Memory B cell (primary cell): ENCODE data around the gene OBP2A.
"Not testable (repeated sequence)": the region's sequence is repeated elsewhere in the genome, so short reads cannot be mapped to it uniquely, and the experiment has no call there.

Experiments
- ATAC-seq: fragments of 150-1000 bp; cut with Tn5 transposase; 2 replicates; pipeline ENCODE4 v1.10.0; 2021; ENCODE audit warnings: low read depth, mild to moderate bottlenecking, moderate library complexity
- DNase-seq, 2 donors: peaks; one replicate each; pipeline ENCODE4 v3.0.0; 2022; ENCODE audit warnings: low spot score in 2 of 2
- H3K27ac Mint-ChIP-seq: one replicate; pipeline ENCODE4 v1.8.0; 2022; ENCODE audit warnings: mild to moderate bottlenecking, moderate library complexity, mixed read lengths
- H3K27me3 Mint-ChIP-seq: one replicate; pipeline ENCODE4 v1.8.0; 2022; ENCODE audit warnings: mixed read lengths
- H3K36me3 Mint-ChIP-seq: one replicate; pipeline ENCODE4 v1.8.0; 2022; ENCODE audit warnings: mild to moderate bottlenecking, mixed read lengths
- H3K4me1 Mint-ChIP-seq: one replicate; pipeline ENCODE4 v1.8.0; 2022; ENCODE audit warnings: mixed read lengths
- H3K4me3 Mint-ChIP-seq: one replicate; pipeline ENCODE4 v1.8.0; 2022; ENCODE audit warnings: mild to moderate bottlenecking, moderate library complexity, mixed read lengths
- H3K9me3 Mint-ChIP-seq: one replicate; pipeline ENCODE4 v1.8.0; 2022; ENCODE audit warnings: mixed read lengths

OBP2A gene

GRCh38 chr9:135528842-135529435 lies 17.0 kb upstream of the OBP2A start:
- not testable (repeated sequence) for H3K4me3 Mint-ChIP-seq, H3K9me3 Mint-ChIP-seq, DNase-seq, H3K27ac Mint-ChIP-seq, H3K4me1 Mint-ChIP-seq, H3K36me3 Mint-ChIP-seq, ATAC-seq, H3K27me3 Mint-ChIP-seq

GRCh38 chr9:135530146-135530545 lies 15.8 kb upstream of the OBP2A start:
- Mint-ChIP-seq H3K27ac (no peak overlapping the region), H3K4me1 (peaks cover 4% of the 10 kb centered on the region), H3K9me3 (peaks cover 2% of the 10 kb centered on the region), H3K27me3 (peaks cover 12% of the 10 kb centered on the region), H3K36me3 (no peaks in the 10 kb centered on the region), H3K4me3 (no peak overlapping the region)
- ATAC-seq (no peak), DNase-seq (no peak)

GRCh38 chr9:135531096-135531495 lies 14.8 kb upstream of the OBP2A start:
- no peaks in the 10 kb centered on the region for H3K36me3 Mint-ChIP-seq
- H3K27ac Mint-ChIP-seq: no peak overlapping the region
- no peak overlapping the region for H3K4me3 Mint-ChIP-seq
- H3K9me3 Mint-ChIP-seq: peaks cover 2% of the 10 kb centered on the region
- peaks cover 12% of the 10 kb centered on the region for H3K27me3 Mint-ChIP-seq
- no peak for ATAC-seq
- no peak for DNase-seq
- H3K4me1 Mint-ChIP-seq: peaks cover 4% of the 10 kb centered on the region

GRCh38 chr9:135533113-135533512 lies 12.8 kb upstream of the OBP2A start:
- Mint-ChIP-seq H3K4me1 (peaks cover 4% of the 10 kb centered on the region), H3K27me3 (peaks cover 14% of the 10 kb centered on the region), H3K36me3 (no peaks in the 10 kb centered on the region), H3K9me3 (peaks cover 1% of the 10 kb centered on the region), H3K27ac (no peak overlapping the region), H3K4me3 (no peak overlapping the region)
- DNase-seq (no peak), ATAC-seq (no peak)

GRCh38 chr9:135533674-135534073 lies 12.3 kb upstream of the OBP2A start:
- peaks cover 15% of the 10 kb centered on the region for H3K27me3 Mint-ChIP-seq
- no peak overlapping the region for H3K4me3 Mint-ChIP-seq
- ATAC-seq: no peak
- peaks cover 4% of the 10 kb centered on the region for H3K4me1 Mint-ChIP-seq
- H3K36me3 Mint-ChIP-seq: no peaks in the 10 kb centered on the region
- no peak for DNase-seq
- H3K27ac Mint-ChIP-seq: no peak overlapping the region
- H3K9me3 Mint-ChIP-seq: no peaks in the 10 kb centered on the region

- DNase-seq, H3K36me3 Mint-ChIP-seq, H3K4me1 Mint-ChIP-seq, H3K9me3 Mint-ChIP-seq, H3K27ac Mint-ChIP-seq, H3K4me3 Mint-ChIP-seq, ATAC-seq: not testable (repeated sequence)
- peaks cover 16% of the 10 kb centered on the region for H3K27me3 Mint-ChIP-seq
Observed at GRCh38 chr9:135534192-135534711, 11.7 kb upstream of the OBP2A start.

GRCh38 chr9:135534826-135535225 lies 11.1 kb upstream of the OBP2A start:
- H3K27me3 Mint-ChIP-seq: peaks cover 19% of the 10 kb centered on the region
- not testable (repeated sequence) for ATAC-seq, H3K4me1 Mint-ChIP-seq, H3K27ac Mint-ChIP-seq, H3K9me3 Mint-ChIP-seq, DNase-seq, H3K36me3 Mint-ChIP-seq, H3K4me3 Mint-ChIP-seq

- DNase-seq, H3K4me3 Mint-ChIP-seq, H3K4me1 Mint-ChIP-seq, H3K27ac Mint-ChIP-seq, H3K36me3 Mint-ChIP-seq, H3K9me3 Mint-ChIP-seq, ATAC-seq: not testable (repeated sequence)
- peaks cover 24% of the 10 kb centered on the region for H3K27me3 Mint-ChIP-seq
Observed at GRCh38 chr9:135535631-135536030, 10.3 kb upstream of the OBP2A start.

GRCh38 chr9:135536216-135536615 lies 9.7 kb upstream of the OBP2A start:
- ATAC-seq (no peak), DNase-seq (no peak)
- Mint-ChIP-seq H3K27ac (no peak overlapping the region), H3K4me3 (no peak overlapping the region), H3K36me3 (no peaks in the 10 kb centered on the region), H3K9me3 (no peaks in the 10 kb centered on the region), H3K27me3 (peaks cover 21% of the 10 kb centered on the region), H3K4me1 (peaks cover 4% of the 10 kb centered on the region)

GRCh38 chr9:135543262-135543894 lies 2.5 kb upstream of the OBP2A start:
- not testable (repeated sequence) for H3K27ac Mint-ChIP-seq, H3K4me1 Mint-ChIP-seq, DNase-seq, H3K36me3 Mint-ChIP-seq, H3K4me3 Mint-ChIP-seq, ATAC-seq, H3K9me3 Mint-ChIP-seq
- peaks cover 11% of the 10 kb centered on the region for H3K27me3 Mint-ChIP-seq

- Mint-ChIP-seq H3K4me1 (no peaks in the 10 kb centered on the region), H3K27me3 (peaks cover 8% of the 10 kb centered on the region), H3K27ac (no peak overlapping the region), H3K36me3 (no peaks in the 10 kb centered on the region), H3K9me3 (no peaks in the 10 kb centered on the region), H3K4me3 (no peak overlapping the region)
- no peak for DNase-seq
- ATAC-seq: no peak
Observed at GRCh38 chr9:135544981-135545635, 818 bp upstream of the OBP2A start.

GRCh38 chr9:135546792-135547617 lies 1.1 kb downstream of the OBP2A start:
- not testable (repeated sequence) for H3K4me3 Mint-ChIP-seq, H3K36me3 Mint-ChIP-seq, H3K4me1 Mint-ChIP-seq, ATAC-seq, H3K9me3 Mint-ChIP-seq, H3K27ac Mint-ChIP-seq, DNase-seq, H3K27me3 Mint-ChIP-seq

- ATAC-seq (no peak), DNase-seq (no peak)
- H3K4me3 Mint-ChIP-seq: no peak overlapping the region
- no peaks in the 10 kb centered on the region for H3K4me1 Mint-ChIP-seq
- H3K9me3 Mint-ChIP-seq: no peaks in the 10 kb centered on the region
- H3K36me3 Mint-ChIP-seq: no peaks in the 10 kb centered on the region
- H3K27me3 Mint-ChIP-seq: peaks cover 7% of the 10 kb centered on the region
- no peak overlapping the region for H3K27ac Mint-ChIP-seq
Observed at GRCh38 chr9:135547756-135548736, 2.1 kb downstream of the OBP2A start.
